ENCODE data around the gene TMBIM1. TPM values are rescaled to one million over a fixed set of nuclear protein-coding genes. Genes with fewer than 3 reads are reported as not detected.

Gene TMBIM1
- total and polyA plus RNA-seq, 9 of the 15 experiments (the other 6 are each of a cell fraction or from before 2014, with no cell fraction given): 14.2 to 105 (median 47.0) TPM

Small RNA genes within 50 kb of the gene (microRNA-seq; reads per million reads assigned to microRNA genes)
- 2.8 reads per million, percentile 34 among the genes with 10 or more reads in this experiment for gene MIR6513 (ENCODE audit: borderline microRNAs expressed)
- gene MIR6810 (ENCODE audit: borderline microRNAs expressed): 0.27 reads per million

Small RNA genes within 50 kb of the gene (small RNA-seq; reads per million reads assigned to genes)
- not detected for gene MIR6810

Other genes starting within 250 kb of the TMBIM1 start
Only the 7 nearest of the 11 such genes appear.
- gene ARPC2, start 75.3 kb downstream of the TMBIM1 start, total RNA-seq (2014; rRNA removed): 81.9 and 83.6 TPM in 2 replicates
- 89.4 and 93.0 TPM in 2 replicates for gene ARPC2, start 75.3 kb downstream of the TMBIM1 start, total RNA-seq (2014; rRNA removed; fragmentation: Illumina TruSeq; extraction: Trizol)
- 101 and 111 TPM in 2 replicates for gene ARPC2, start 75.3 kb downstream of the TMBIM1 start, total RNA-seq (2015; rRNA removed; fragmentation: Illumina TruSeq; extraction: Trizol)
- 81.4 and 91.5 TPM in 2 replicates for gene ARPC2, start 75.3 kb downstream of the TMBIM1 start, total RNA-seq (2021)
- 178 and 187 TPM in 2 replicates for gene ARPC2, start 75.3 kb downstream of the TMBIM1 start, polyA plus RNA-seq (2011; rRNA removed)
- gene ARPC2, start 75.3 kb downstream of the TMBIM1 start, polyA plus RNA-seq (2014; fragmentation: Illumina TruSeq; extraction: Trizol): 127 and 152 TPM in 2 replicates
- 100 to 1,000 TPM in 1 of 2 experiments, 10 to 100 TPM in 1; 94.0 to 103 TPM for gene ARPC2, start 75.3 kb downstream of the TMBIM1 start, polyA plus RNA-seq (2014; fragmentation: Nextera tagmentation; extraction: Ambion mirVana)
- gene ARPC2, start 75.3 kb downstream of the TMBIM1 start, polyA plus RNA-seq (2014; rRNA removed): 122 and 126 TPM in 2 replicates
- gene GPBAR1, start 31.5 kb downstream of the TMBIM1 start, total RNA-seq (2014; rRNA removed): not detected in 2 replicates
- not detected in 2 replicates for gene GPBAR1, start 31.5 kb downstream of the TMBIM1 start, total RNA-seq (2014; rRNA removed; fragmentation: Illumina TruSeq; extraction: Trizol)
- not detected in 2 replicates for gene GPBAR1, start 31.5 kb downstream of the TMBIM1 start, total RNA-seq (2015; rRNA removed; fragmentation: Illumina TruSeq; extraction: Trizol)
- not detected in 2 replicates for gene GPBAR1, start 31.5 kb downstream of the TMBIM1 start, total RNA-seq (2021)
- gene GPBAR1, start 31.5 kb downstream of the TMBIM1 start, polyA plus RNA-seq (2011; rRNA removed): not detected in 2 replicates
- gene GPBAR1, start 31.5 kb downstream of the TMBIM1 start, polyA plus RNA-seq (2014; fragmentation: Illumina TruSeq; extraction: Trizol): not detected in 2 replicates
- not detected for gene GPBAR1, start 31.5 kb downstream of the TMBIM1 start, polyA plus RNA-seq (2014; fragmentation: Nextera tagmentation; extraction: Ambion mirVana)
- gene GPBAR1, start 31.5 kb downstream of the TMBIM1 start, polyA plus RNA-seq (2014; rRNA removed): not detected in 2 replicates
- 156 and 197 TPM in 2 replicates for gene AAMP, start 22.4 kb downstream of the TMBIM1 start, total RNA-seq (2014; rRNA removed)
- gene AAMP, start 22.4 kb downstream of the TMBIM1 start, total RNA-seq (2014; rRNA removed; fragmentation: Illumina TruSeq; extraction: Trizol): 62.2 and 77.6 TPM in 2 replicates
- 94.1 and 99.2 TPM in 2 replicates for gene AAMP, start 22.4 kb downstream of the TMBIM1 start, total RNA-seq (2015; rRNA removed; fragmentation: Illumina TruSeq; extraction: Trizol)
- 87.7 and 96.9 TPM in 2 replicates for gene AAMP, start 22.4 kb downstream of the TMBIM1 start, total RNA-seq (2021)
- 39.5 and 47.3 TPM in 2 replicates for gene AAMP, start 22.4 kb downstream of the TMBIM1 start, polyA plus RNA-seq (2011; rRNA removed)
- gene AAMP, start 22.4 kb downstream of the TMBIM1 start, polyA plus RNA-seq (2014; fragmentation: Illumina TruSeq; extraction: Trizol): 135 and 139 TPM in 2 replicates
- gene AAMP, start 22.4 kb downstream of the TMBIM1 start, polyA plus RNA-seq (2014; fragmentation: Nextera tagmentation; extraction: Ambion mirVana): 1 to 10 TPM; 5.7 to 8.9 TPM
- gene AAMP, start 22.4 kb downstream of the TMBIM1 start, polyA plus RNA-seq (2014; rRNA removed): 133 and 156 TPM in 2 replicates
- 50.2 and 55.7 TPM in 2 replicates for gene PNKD, start 22.0 kb downstream of the TMBIM1 start, total RNA-seq (2014; rRNA removed)
- 17.5 and 26.0 TPM in 2 replicates for gene PNKD, start 22.0 kb downstream of the TMBIM1 start, total RNA-seq (2014; rRNA removed; fragmentation: Illumina TruSeq; extraction: Trizol)
- gene PNKD, start 22.0 kb downstream of the TMBIM1 start, total RNA-seq (2015; rRNA removed; fragmentation: Illumina TruSeq; extraction: Trizol): 32.3 and 34.0 TPM in 2 replicates
- 59.5 and 60.1 TPM in 2 replicates for gene PNKD, start 22.0 kb downstream of the TMBIM1 start, total RNA-seq (2021)
- 37.2 and 41.2 TPM in 2 replicates for gene PNKD, start 22.0 kb downstream of the TMBIM1 start, polyA plus RNA-seq (2011; rRNA removed)
- 64.2 and 68.2 TPM in 2 replicates for gene PNKD, start 22.0 kb downstream of the TMBIM1 start, polyA plus RNA-seq (2014; fragmentation: Illumina TruSeq; extraction: Trizol)
- gene PNKD, start 22.0 kb downstream of the TMBIM1 start, polyA plus RNA-seq (2014; fragmentation: Nextera tagmentation; extraction: Ambion mirVana): 100 to 1,000 TPM in 1 of 2 experiments, 10 to 100 TPM in 1; 89.1 to 105 TPM
- gene PNKD, start 22.0 kb downstream of the TMBIM1 start, polyA plus RNA-seq (2014; rRNA removed): 80.6 and 85.2 TPM in 2 replicates
- not detected in 2 replicates for gene CATIP, start 64.4 kb upstream of the TMBIM1 start, total RNA-seq (2014; rRNA removed)
- not detected in 2 replicates for gene CATIP, start 64.4 kb upstream of the TMBIM1 start, total RNA-seq (2014; rRNA removed; fragmentation: Illumina TruSeq; extraction: Trizol)
- not detected in 2 replicates for gene CATIP, start 64.4 kb upstream of the TMBIM1 start, total RNA-seq (2015; rRNA removed; fragmentation: Illumina TruSeq; extraction: Trizol)
- not detected in 2 replicates for gene CATIP, start 64.4 kb upstream of the TMBIM1 start, total RNA-seq (2021)
- gene CATIP, start 64.4 kb upstream of the TMBIM1 start, polyA plus RNA-seq (2011; rRNA removed): not detected in 2 replicates
- not detected in 2 replicates for gene CATIP, start 64.4 kb upstream of the TMBIM1 start, polyA plus RNA-seq (2014; fragmentation: Illumina TruSeq; extraction: Trizol)
- under 1 TPM; 0.06 to 0.08 TPM for gene CATIP, start 64.4 kb upstream of the TMBIM1 start, polyA plus RNA-seq (2014; fragmentation: Nextera tagmentation; extraction: Ambion mirVana)
- 0.09 TPM in 1 of 2 replicates, not detected in the other for gene CATIP, start 64.4 kb upstream of the TMBIM1 start, polyA plus RNA-seq (2014; rRNA removed)
- gene SLC11A1, start 89.8 kb upstream of the TMBIM1 start, total RNA-seq (2014; rRNA removed): 0.98 and 1.0 TPM in 2 replicates
- 0.32 and 0.65 TPM in 2 replicates for gene SLC11A1, start 89.8 kb upstream of the TMBIM1 start, total RNA-seq (2014; rRNA removed; fragmentation: Illumina TruSeq; extraction: Trizol)
- 0.83 and 1.1 TPM in 2 replicates for gene SLC11A1, start 89.8 kb upstream of the TMBIM1 start, total RNA-seq (2015; rRNA removed; fragmentation: Illumina TruSeq; extraction: Trizol)
- gene SLC11A1, start 89.8 kb upstream of the TMBIM1 start, total RNA-seq (2021): 1.2 and 1.6 TPM in 2 replicates
- 0.54 and 0.64 TPM in 2 replicates for gene SLC11A1, start 89.8 kb upstream of the TMBIM1 start, polyA plus RNA-seq (2011; rRNA removed)
- gene SLC11A1, start 89.8 kb upstream of the TMBIM1 start, polyA plus RNA-seq (2014; fragmentation: Illumina TruSeq; extraction: Trizol): 0.40 and 0.43 TPM in 2 replicates
- under 1 TPM; 0.35 to 0.51 TPM for gene SLC11A1, start 89.8 kb upstream of the TMBIM1 start, polyA plus RNA-seq (2014; fragmentation: Nextera tagmentation; extraction: Ambion mirVana)
- gene SLC11A1, start 89.8 kb upstream of the TMBIM1 start, polyA plus RNA-seq (2014; rRNA removed): 0.69 and 0.99 TPM in 2 replicates
- gene CTDSP1, start 107.4 kb upstream of the TMBIM1 start, total RNA-seq (2014; rRNA removed): 50.8 and 65.8 TPM in 2 replicates
- 13.6 and 21.0 TPM in 2 replicates for gene CTDSP1, start 107.4 kb upstream of the TMBIM1 start, total RNA-seq (2014; rRNA removed; fragmentation: Illumina TruSeq; extraction: Trizol)
- 45.8 and 45.9 TPM in 2 replicates for gene CTDSP1, start 107.4 kb upstream of the TMBIM1 start, total RNA-seq (2015; rRNA removed; fragmentation: Illumina TruSeq; extraction: Trizol)
- gene CTDSP1, start 107.4 kb upstream of the TMBIM1 start, total RNA-seq (2021): 67.9 and 74.8 TPM in 2 replicates
- gene CTDSP1, start 107.4 kb upstream of the TMBIM1 start, polyA plus RNA-seq (2011; rRNA removed): 51.1 and 61.8 TPM in 2 replicates
- gene CTDSP1, start 107.4 kb upstream of the TMBIM1 start, polyA plus RNA-seq (2014; fragmentation: Illumina TruSeq; extraction: Trizol): 44.8 and 59.8 TPM in 2 replicates
- gene CTDSP1, start 107.4 kb upstream of the TMBIM1 start, polyA plus RNA-seq (2014; fragmentation: Nextera tagmentation; extraction: Ambion mirVana): 1 to 10 TPM; 2.4 to 3.4 TPM
- gene CTDSP1, start 107.4 kb upstream of the TMBIM1 start, polyA plus RNA-seq (2014; rRNA removed): 71.5 and 72.9 TPM in 2 replicates